B cell (primary cell): ENCODE results near the gene CCDC112. TPM values are rescaled to one million over a fixed set of nuclear protein-coding genes. Genes with fewer than 3 reads are reported as not detected.

ENCODE experiments used
- ATAC-seq: fragments of 200-7000 bp; cut with Tn5 transposase; one replicate; pipeline ENCODE4 v1.10.0; 2021; ENCODE audit warnings: low read depth, mild to moderate bottlenecking, moderate number of reproducible peaks, moderate library complexity
- CTCF ChIA-PET: fragments of 350-600 bp; sonication (Branson Sonifier 250); formaldehyde crosslinking; loops from one replicate; lab custom pipeline; 2021; ENCODE audit warnings: antibody characterized with exemption, inconsistent platforms; lab: Charles Lee
- POLR2A ChIA-PET: fragments of 350-600 bp; sonication (Branson Sonifier 250); formaldehyde crosslinking; loops from one replicate; lab custom pipeline; 2021; ENCODE audit warnings: antibody characterized with exemption; lab: Charles Lee
- DNase-seq: peaks from one replicate; pipeline ENCODE4 v3.0.0; 2013
- H2AFZ ChIP-seq: 2 replicates; pipeline ENCODE4 v1.6.1; 2012; ENCODE audit warnings: mild to moderate bottlenecking, low read depth, low read length; ENCODE audit not compliant: insufficient read depth, poor library complexity, severe bottlenecking
- H3K27ac ChIP-seq, 2 donors: 1 replicate in 1 of 2; 2 replicates in 1 of 2; pipeline ENCODE4 v1.5.1; 2012 to 2013; ENCODE audit warnings: low read length in 2 of 2, mild to moderate bottlenecking in 2 of 2, moderate library complexity in 1 of 2
- H3K27me3 ChIP-seq, 4 experiments: fragments of 200-600 bp in 1 of 4; sonication (generic) in 1 of 4; replicated peaks in 1 of 4; 1 replicate in 2 of 4; 2 replicates in 2 of 4; pipeline versions ENCODE4 v1.6.1 to v1.7.0; 2013 to 2016; ENCODE audit warnings: low read length in 3 of 4, mild to moderate bottlenecking in 2 of 4, mixed read lengths in 1 of 4, moderate library complexity in 1 of 4; ENCODE audit not compliant: insufficient read depth in 4 of 4, control insufficient read depth in 3 of 4; ENCODE audit errors: control extremely low read depth in 1 of 4
- H3K36me3 ChIP-seq, 2 experiments: replicated peaks in 1 of 2; 1 replicate in 1 of 2; 2 replicates in 1 of 2; pipeline versions ENCODE4 v1.6.1 to v1.7.1; 2013; ENCODE audit warnings: low read length in 1 of 2; ENCODE audit not compliant: insufficient read depth in 2 of 2, control insufficient read depth in 1 of 2; ENCODE audit errors: control extremely low read depth in 1 of 2, extremely low read depth in 1 of 2
- H3K4me1 ChIP-seq, 2 donors: fragments of 200-600 bp in 1 of 2; sonication (generic) in 1 of 2; 1 replicate in 1 of 2; 2 replicates in 1 of 2; pipeline versions ENCODE4 v1.5.1 to v1.6.1; 2013 to 2017; ENCODE audit warnings: low read length in 2 of 2; ENCODE audit not compliant: control insufficient read depth in 2 of 2, insufficient read depth in 2 of 2
- H3K4me2 ChIP-seq: replicated peaks from 2 replicates; pipeline ENCODE3; 2012; ENCODE audit warnings: mild to moderate bottlenecking, low read depth, low read length; ENCODE audit not compliant: poor library complexity, severe bottlenecking
- H3K4me3 ChIP-seq, 5 experiments: fragments of 200-600 bp in 1 of 5; sonication (generic) in 1 of 5; 1 replicate in 3 of 5; 2 replicates in 2 of 5; pipeline versions ENCODE4 v1.5.1 to v1.7.0; 2011 to 2016; ENCODE audit warnings: low read length in 4 of 5, mild to moderate bottlenecking in 4 of 5, low read depth in 2 of 5, control low read depth in 1 of 5, moderate library complexity in 1 of 5; ENCODE audit not compliant: insufficient read depth in 1 of 5; ENCODE audit errors: control extremely low read depth in 1 of 5, extremely low read depth in 1 of 5
- H3K79me2 ChIP-seq: fragments of 200-600 bp; sonication (generic); one replicate; pipeline ENCODE4 v1.6.0; 2016; ENCODE audit warnings: low read length; ENCODE audit not compliant: control insufficient read depth, insufficient read depth
- H3K9ac ChIP-seq: fragments of 200-600 bp; sonication (generic); 2 replicates; pipeline ENCODE4 v1.6.1; 2017; ENCODE audit warnings: mild to moderate bottlenecking, low read length, moderate library complexity
- H3K9me3 ChIP-seq, 3 donors: one replicate each; pipeline versions ENCODE4 v1.6.1 to v1.7.1; 2013; ENCODE audit warnings: low read length in 2 of 3; ENCODE audit not compliant: control insufficient read depth in 2 of 3, insufficient read depth in 1 of 3; ENCODE audit errors: control extremely low read depth in 1 of 3
- H4K20me1 ChIP-seq: 2 replicates; pipeline ENCODE4 v1.6.0; 2012; ENCODE audit warnings: mild to moderate bottlenecking, low read length; ENCODE audit not compliant: insufficient read depth, control insufficient read depth, poor library complexity, severe bottlenecking
- H3K27ac Mint-ChIP-seq: one replicate; pipeline ENCODE4 v1.8.0; 2021; ENCODE audit warnings: mixed read lengths
- H3K27me3 Mint-ChIP-seq: one replicate; pipeline ENCODE4 v1.8.0; 2021; ENCODE audit warnings: mixed read lengths
- H3K4me1 Mint-ChIP-seq: one replicate; pipeline ENCODE4 v1.8.0; 2021; ENCODE audit warnings: mixed read lengths
- H3K4me3 Mint-ChIP-seq: one replicate; pipeline ENCODE4 v1.8.0; 2021; ENCODE audit warnings: mixed read lengths
- H3K9me3 Mint-ChIP-seq: one replicate; pipeline ENCODE4 v1.8.0; 2022; ENCODE audit warnings: mixed read lengths; ENCODE audit not compliant: insufficient read depth
- EZH2 ChIP-seq: IDR thresholded peaks from 2 replicates; pipeline ENCODE4 v1.6.1; 2012; ENCODE audit warnings: borderline replicate concordance, low read depth, mild to moderate bottlenecking, moderate library complexity, low read length; ENCODE audit not compliant: insufficient read depth, poor library complexity, severe bottlenecking
- WGBS: methylation state at CpG from one replicate; pipeline ENCODE4 v1.1.5; 2013; ENCODE audit warnings: missing lambda C conversion rate; ENCODE audit not compliant: insufficient coverage; 5-methylcytosine and 5-hydroxymethylcytosine counted together
- intact Hi-C: fragments of 100-400 bp; cut with micrococcal nuclease; formaldehyde crosslinking; loops from one replicate; pipeline ENCODE4 v1.10.0; 2022
- polyA plus RNA-seq: library from polyadenylated mRNA; depleted of rRNA; stranded (reverse); fragments of >200 nt; gene quantifications from 2 replicates; pipeline ENCODE4 v1.2.3, GENCODE V29; 2012
- total RNA-seq, 2 donors: library from RNA; stranded (reverse); fragments of 120-200 nt in 1 of 2; gene quantifications; 1 replicate in 1 of 2; 2 replicates in 1 of 2; pipeline versions ENCODE4 v1.2.3 to v1.2.4, GENCODE V29; 2013 to 2022
- TF ChIP-seq, protein P1 (sequence below): fragments of 200-600 bp; IDR thresholded peaks from one replicate; pipeline ENCODE4 v1.8.0; 2022; ENCODE audit warnings: antibody characterized with exemption, mild to moderate bottlenecking

The CCDC112 gene
- total and polyA plus RNA-seq, 2 donors (not counting 1 experiment from before 2014, with no cell fraction given), result 3.7 to 9.6 TPM

DNA sequence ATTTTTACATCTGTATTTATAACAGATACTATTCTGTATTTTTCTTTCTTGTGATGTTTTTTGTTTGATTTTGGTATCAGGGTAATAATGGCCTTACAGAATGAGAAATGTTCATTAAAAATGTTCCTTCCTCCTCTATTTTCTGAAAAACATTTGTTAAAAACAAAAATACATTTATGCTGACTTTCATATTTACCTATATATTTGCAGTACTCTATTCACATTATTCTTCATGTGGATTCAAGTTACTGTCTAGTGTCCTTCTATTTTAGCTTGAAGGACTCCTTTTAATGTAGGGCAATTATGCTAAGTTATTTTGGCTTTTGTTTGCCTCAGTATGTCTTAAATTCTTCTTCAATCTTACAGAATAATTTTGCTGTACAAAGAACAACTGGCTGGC lies 5.1 kb downstream of the CCDC112 start:
- Mint-ChIP-seq H3K4me3 (no peak overlapping the region), H3K27ac (no peak overlapping the region), H3K4me1 (peaks cover 18% of the 10 kb centered on the region), H3K27me3 (no peaks in the 10 kb centered on the region), H3K9me3 (peaks cover 2% of the 10 kb centered on the region)
- peaks cover 57% of the 10 kb centered on the region for H3K79me2 ChIP-seq
- H3K27me3 ChIP-seq, result no peaks in the 10 kb centered on the region
- intact Hi-C loops, result loop anchor here (5.0 kb wide), 1 partner anchor 84 kb away; no protein-coding TSS in a partner anchor
- peaks cover 7 to 9% of the 10 kb centered on the region in 2 donors for H3K4me1 ChIP-seq
- no peak overlapping the region for H3K9ac ChIP-seq
- ChIA-PET CTCF (interaction anchor here (1.0 kb wide), 1 partner anchor 283 kb away, joined by 3 read pairs; no protein-coding TSS in a partner anchor), POLR2A (no interaction called here)
- no peak overlapping the region for H3K4me3 ChIP-seq
- DNase-seq, result no peak
- no peak overlapping the region for H3K4me2 ChIP-seq
- H3K9me3 ChIP-seq, result peaks cover 0 to 1% (median 0%) of the 10 kb centered on the region in 3 donors
- TF ChIP-seq, protein P1, sequence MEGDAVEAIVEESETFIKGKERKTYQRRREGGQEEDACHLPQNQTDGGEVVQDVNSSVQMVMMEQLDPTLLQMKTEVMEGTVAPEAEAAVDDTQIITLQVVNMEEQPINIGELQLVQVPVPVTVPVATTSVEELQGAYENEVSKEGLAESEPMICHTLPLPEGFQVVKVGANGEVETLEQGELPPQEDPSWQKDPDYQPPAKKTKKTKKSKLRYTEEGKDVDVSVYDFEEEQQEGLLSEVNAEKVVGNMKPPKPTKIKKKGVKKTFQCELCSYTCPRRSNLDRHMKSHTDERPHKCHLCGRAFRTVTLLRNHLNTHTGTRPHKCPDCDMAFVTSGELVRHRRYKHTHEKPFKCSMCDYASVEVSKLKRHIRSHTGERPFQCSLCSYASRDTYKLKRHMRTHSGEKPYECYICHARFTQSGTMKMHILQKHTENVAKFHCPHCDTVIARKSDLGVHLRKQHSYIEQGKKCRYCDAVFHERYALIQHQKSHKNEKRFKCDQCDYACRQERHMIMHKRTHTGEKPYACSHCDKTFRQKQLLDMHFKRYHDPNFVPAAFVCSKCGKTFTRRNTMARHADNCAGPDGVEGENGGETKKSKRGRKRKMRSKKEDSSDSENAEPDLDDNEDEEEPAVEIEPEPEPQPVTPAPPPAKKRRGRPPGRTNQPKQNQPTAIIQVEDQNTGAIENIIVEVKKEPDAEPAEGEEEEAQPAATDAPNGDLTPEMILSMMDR, result no peak
- TF ChIP-seq EZH2, result no peak
- no peak for ATAC-seq
- H2AFZ ChIP-seq, result no peak overlapping the region
- no peaks in the 10 kb centered on the region for H3K36me3 ChIP-seq
- H3K27ac ChIP-seq, result no peak overlapping the region
- peaks cover 8% of the 10 kb centered on the region for H4K20me1 ChIP-seq

DNA sequence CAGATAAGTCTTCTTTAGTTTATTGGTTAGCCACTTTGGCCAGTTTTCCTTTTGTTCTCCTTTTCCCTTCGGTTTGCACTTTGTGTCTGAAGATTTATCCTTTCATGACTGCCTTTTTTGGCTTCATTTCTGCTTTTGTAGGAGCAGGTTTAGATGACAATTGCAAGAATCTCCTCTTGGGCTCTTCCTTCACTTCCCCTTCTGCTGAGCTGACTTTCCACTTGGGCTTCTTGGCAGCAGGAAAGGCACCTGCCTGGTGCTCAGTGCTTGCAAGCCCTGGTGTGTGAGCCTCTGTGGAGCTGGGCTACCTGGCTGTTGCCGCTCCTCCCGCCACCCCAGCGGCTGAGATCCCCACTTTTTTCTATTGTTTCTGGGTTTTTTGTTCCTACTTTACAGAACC lies 7.3 kb downstream of the CCDC112 start:
- Histone ChIP-seq H2AFZ (no peak overlapping the region), H3K27ac (no peak overlapping the region), H3K79me2 (peaks cover 43% of the 10 kb centered on the region), H3K4me1 (no peaks in the 10 kb centered on the region), H3K27me3 (no peaks in the 10 kb centered on the region), H3K36me3 (no peaks in the 10 kb centered on the region), H3K4me2 (no peak overlapping the region), H3K9ac (no peak overlapping the region), H4K20me1 (peaks cover 8% of the 10 kb centered on the region), H3K4me3 (no peak overlapping the region), H3K9me3 (peaks cover 0 to 1% (median 0%) of the 10 kb centered on the region in 3 donors)
- ChIA-PET POLR2A (no interaction called here), CTCF (no interaction called here)
- H3K4me1 Mint-ChIP-seq, result peaks cover 12% of the 10 kb centered on the region
- no peak for ATAC-seq
- TF ChIP-seq EZH2, result no peak
- TF ChIP-seq, protein P1, result no peak
- peaks cover 2% of the 10 kb centered on the region for H3K9me3 Mint-ChIP-seq
- intact Hi-C loops, result no loop called here
- H3K4me3 Mint-ChIP-seq, result no peak overlapping the region
- H3K27ac Mint-ChIP-seq, result no peak overlapping the region
- no peaks in the 10 kb centered on the region for H3K27me3 Mint-ChIP-seq
- no CpG with 5 or more reads among the region's 4 CpGs for WGBS
- no peak for DNase-seq
